Type B pancreatic cell (in vitro differentiated cells): ENCODE results near the gene ACTN1. TPM values are rescaled to one million over a fixed set of nuclear protein-coding genes. Genes with fewer than 3 reads are reported as not detected.

Experiments
- DNase-seq: peaks from one replicate; pipeline ENCODE4 v3.0.0; 2021; ENCODE audit warnings: mixed read lengths; ENCODE audit not compliant: unreplicated experiment; ENCODE audit errors: extremely low spot score
- H3K27ac Mint-ChIP-seq: 2 replicates; pipeline ENCODE4 v1.8.0; 2021; ENCODE audit warnings: mild to moderate bottlenecking, mixed read lengths
- H3K27me3 Mint-ChIP-seq: 2 replicates; pipeline ENCODE4 v1.8.0; 2021; ENCODE audit warnings: mixed read lengths
- H3K36me3 Mint-ChIP-seq: 2 replicates; pipeline ENCODE4 v1.8.0; 2021; ENCODE audit warnings: mixed read lengths
- H3K4me1 Mint-ChIP-seq: one replicate; pipeline ENCODE4 v1.8.0; 2021; ENCODE audit warnings: mixed read lengths; ENCODE audit not compliant: unreplicated experiment
- H3K4me3 Mint-ChIP-seq: 2 replicates; pipeline ENCODE4 v1.8.0; 2021; ENCODE audit warnings: mild to moderate bottlenecking, mixed read lengths
- H3K9me3 Mint-ChIP-seq: 2 replicates; pipeline ENCODE4 v1.8.0; 2021; ENCODE audit warnings: mixed read lengths
- total RNA-seq: library from RNA; stranded (reverse); gene quantifications from 2 replicates; pipeline ENCODE4 v1.2.1, GENCODE V29; 2021; ENCODE audit warnings: low replicate concordance
- TF ChIP-seq, protein P1 (sequence below): fragments of 200-600 bp; sonication (generic); conservative IDR thresholded peaks from 2 replicates; pipeline ENCODE4 v1.5.0; 2021; ENCODE audit warnings: antibody characterized with exemption, mild to moderate bottlenecking

The ACTN1 gene
- total RNA-seq, 1 donor from 2014 or later: 176 TPM

DNA sequence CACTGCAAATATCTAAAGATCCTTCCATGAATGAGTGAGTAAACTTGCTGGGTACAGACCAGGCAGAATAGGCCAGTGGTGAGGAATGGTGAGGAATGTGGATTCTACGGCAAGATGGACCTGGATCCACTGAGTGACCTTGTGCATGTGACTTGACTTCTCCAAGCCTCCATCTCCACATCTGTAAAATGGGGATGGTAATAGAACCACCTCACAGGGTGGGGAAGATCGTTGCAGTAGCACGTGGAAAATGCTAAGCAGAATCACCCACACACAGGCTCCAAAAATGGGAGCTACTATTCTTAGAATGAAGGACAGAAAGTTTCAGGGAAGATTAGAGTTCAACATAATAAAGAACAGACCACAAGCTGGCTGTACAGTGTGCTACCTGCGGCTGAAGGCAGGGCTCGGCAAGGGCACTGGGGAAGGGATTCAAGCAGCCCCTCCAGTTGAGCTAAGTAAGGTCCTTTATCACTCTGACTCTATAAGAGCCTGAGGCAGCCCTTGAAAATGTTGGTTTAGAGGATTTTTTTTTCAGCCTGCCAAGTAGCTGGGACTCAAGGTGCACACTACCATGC lies 47.5 kb downstream of the ACTN1 start:
- H3K27ac Mint-ChIP-seq: peak overlapping the region; percentile 39
- DNase-seq: no peak
- H3K9me3 Mint-ChIP-seq: no peaks in the 10 kb centered on the region
- H3K27me3 Mint-ChIP-seq: no peaks in the 10 kb centered on the region
- TF ChIP-seq, protein P1, sequence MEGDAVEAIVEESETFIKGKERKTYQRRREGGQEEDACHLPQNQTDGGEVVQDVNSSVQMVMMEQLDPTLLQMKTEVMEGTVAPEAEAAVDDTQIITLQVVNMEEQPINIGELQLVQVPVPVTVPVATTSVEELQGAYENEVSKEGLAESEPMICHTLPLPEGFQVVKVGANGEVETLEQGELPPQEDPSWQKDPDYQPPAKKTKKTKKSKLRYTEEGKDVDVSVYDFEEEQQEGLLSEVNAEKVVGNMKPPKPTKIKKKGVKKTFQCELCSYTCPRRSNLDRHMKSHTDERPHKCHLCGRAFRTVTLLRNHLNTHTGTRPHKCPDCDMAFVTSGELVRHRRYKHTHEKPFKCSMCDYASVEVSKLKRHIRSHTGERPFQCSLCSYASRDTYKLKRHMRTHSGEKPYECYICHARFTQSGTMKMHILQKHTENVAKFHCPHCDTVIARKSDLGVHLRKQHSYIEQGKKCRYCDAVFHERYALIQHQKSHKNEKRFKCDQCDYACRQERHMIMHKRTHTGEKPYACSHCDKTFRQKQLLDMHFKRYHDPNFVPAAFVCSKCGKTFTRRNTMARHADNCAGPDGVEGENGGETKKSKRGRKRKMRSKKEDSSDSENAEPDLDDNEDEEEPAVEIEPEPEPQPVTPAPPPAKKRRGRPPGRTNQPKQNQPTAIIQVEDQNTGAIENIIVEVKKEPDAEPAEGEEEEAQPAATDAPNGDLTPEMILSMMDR: no peak
- H3K4me3 Mint-ChIP-seq: no peak overlapping the region
- peaks cover 45% of the 10 kb centered on the region for H3K4me1 Mint-ChIP-seq
- peaks cover 8% of the 10 kb centered on the region for H3K36me3 Mint-ChIP-seq

DNA sequence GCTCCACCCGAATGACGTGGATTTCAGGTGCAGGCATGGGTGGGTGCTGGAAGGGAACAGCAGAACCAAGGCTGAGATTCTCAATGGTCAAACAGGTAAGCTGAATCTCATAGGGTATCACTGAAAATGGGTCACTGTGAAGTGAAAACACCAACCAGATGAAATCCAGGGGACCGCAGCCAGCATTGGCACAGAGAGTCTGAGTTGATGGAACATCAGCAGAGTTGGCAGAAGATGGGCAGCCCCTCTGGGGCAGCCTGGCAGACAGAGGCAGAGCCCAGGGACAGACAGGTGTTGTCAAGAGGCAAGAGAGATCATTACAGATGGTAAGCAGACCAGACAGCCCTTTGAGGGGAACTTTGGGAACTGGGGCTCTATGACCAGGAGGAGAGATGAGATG lies 48.0 kb downstream of the ACTN1 start:
- no peaks in the 10 kb centered on the region for H3K27me3 Mint-ChIP-seq
- H3K36me3 Mint-ChIP-seq: peaks cover 12% of the 10 kb centered on the region
- H3K9me3 Mint-ChIP-seq: peaks cover under 1% of the 10 kb centered on the region
- no peak overlapping the region for H3K4me3 Mint-ChIP-seq
- peak overlapping the region; percentile 33 for H3K27ac Mint-ChIP-seq
- TF ChIP-seq, protein P1: no peak
- DNase-seq: no peak
- H3K4me1 Mint-ChIP-seq: peaks cover 40% of the 10 kb centered on the region

DNA sequence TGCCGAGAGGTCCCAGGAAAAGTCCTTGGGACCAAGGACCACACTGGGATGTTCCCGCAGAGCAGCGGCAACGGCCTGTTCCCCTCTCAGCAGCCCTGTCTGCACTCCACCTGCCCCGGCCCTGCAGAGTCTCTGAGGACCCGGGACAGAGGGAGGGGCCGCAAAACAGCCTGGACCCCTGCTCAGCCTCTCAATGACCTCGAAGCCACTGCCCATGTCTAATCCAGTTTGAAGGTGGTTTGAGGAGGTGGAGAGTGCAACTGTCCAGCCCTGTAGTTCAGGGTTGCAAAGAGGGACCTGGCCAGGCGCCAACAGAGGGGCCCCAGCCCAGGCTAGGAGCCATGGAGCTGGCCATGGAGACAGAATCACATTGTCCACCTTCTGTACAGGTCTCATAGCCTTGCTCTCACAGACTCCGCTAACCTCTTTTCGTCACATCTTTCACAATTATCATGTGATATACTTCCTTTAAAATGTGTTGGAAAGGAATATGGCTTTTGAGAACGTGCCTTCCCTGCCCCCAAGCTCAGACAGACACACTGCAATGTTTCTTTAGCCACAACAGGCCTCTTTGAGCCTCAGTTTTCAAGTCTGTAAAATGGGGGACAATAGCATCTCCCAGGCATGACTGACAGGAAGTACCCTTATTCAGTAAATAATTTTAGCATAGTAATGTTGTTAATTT lies 49.3 kb downstream of the ACTN1 start:
- Mint-ChIP-seq H3K36me3 (peaks cover 20% of the 10 kb centered on the region), H3K4me3 (no peak overlapping the region), H3K9me3 (peaks cover 4% of the 10 kb centered on the region), H3K27ac (no peak overlapping the region), H3K4me1 (peaks cover 36% of the 10 kb centered on the region), H3K27me3 (no peaks in the 10 kb centered on the region)
- no peak for DNase-seq
- TF ChIP-seq, protein P1: no peak

DNA sequence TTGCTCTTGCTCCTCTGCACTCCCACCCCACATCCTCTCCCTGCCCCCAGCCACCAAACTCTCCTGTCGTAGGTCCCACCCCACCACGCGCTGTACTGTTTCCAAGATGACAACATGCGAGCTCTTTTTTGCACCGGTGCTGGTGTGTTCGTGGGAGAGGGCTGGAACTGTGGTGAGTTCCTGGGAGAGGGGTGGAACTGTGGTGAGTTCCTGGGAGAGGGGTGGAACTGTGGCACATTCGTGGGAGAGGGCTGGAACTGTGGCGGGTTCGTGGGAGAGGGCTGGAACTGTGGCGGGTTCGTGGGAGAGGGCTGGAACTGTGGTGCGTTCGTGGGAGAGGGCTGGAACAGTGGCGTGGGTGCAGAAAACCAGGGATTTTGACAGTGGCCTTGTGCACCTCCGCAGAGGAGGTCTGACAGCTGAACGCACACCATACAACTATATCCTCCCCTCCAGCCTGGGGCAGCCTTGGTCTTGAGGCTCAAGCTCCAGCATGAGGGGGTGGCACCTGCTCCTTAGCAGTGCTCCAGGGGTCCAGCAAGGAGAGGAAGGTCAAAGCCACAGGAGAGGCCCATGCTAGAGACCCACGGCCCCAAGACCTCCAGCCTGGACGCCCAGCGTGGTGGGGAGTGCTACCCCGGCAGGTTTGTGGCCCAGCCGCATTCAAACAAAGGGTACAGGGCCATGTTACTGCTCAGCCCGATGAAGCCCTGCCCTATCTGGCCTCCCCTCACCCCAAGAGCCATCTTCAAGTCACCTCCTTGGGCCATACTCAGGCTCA lies 50.1 kb downstream of the ACTN1 start:
- TF ChIP-seq, protein P1: no peak
- Mint-ChIP-seq H3K27me3 (no peaks in the 10 kb centered on the region), H3K27ac (no peak overlapping the region), H3K9me3 (peaks cover 4% of the 10 kb centered on the region), H3K36me3 (peaks cover 26% of the 10 kb centered on the region), H3K4me1 (peaks cover 38% of the 10 kb centered on the region), H3K4me3 (no peak overlapping the region)
- no peak for DNase-seq

DNA sequence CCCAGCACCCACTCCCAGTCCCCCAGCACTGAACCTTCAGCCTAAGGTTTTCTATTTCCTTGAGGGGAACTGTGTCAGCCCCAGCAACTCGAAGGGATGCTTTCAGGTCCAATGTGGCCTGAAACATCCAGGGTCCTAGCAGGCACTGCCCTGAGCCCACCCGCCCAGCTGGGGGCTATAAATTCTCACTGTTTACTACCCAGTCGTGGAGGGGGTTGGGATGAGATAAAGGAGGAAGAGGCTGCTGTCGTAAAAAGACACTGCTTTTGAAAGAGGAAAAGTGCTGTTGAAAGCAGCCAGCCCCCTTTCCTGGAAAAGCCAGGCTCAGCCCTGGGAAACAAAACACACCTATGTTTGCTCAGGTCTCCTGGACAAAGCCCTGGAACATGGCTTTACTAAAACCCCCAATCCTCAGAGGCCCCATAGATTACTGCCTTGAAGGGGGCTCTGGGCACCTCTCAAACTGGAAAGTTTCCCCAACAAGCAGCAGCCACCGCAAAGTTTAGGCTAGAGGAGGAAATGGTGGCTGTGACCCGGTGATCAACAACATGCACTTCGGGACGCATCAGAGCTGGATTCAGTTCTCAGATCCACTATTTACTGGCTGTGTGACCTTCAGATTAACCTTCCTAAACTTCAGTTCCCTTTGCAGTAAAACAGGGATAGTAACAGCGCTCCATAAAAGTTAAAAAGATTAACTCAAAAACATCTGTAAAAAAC lies 51.0 kb downstream of the ACTN1 start:
- TF ChIP-seq, protein P1: no peak
- Mint-ChIP-seq H3K9me3 (peaks cover 4% of the 10 kb centered on the region), H3K27ac (no peak overlapping the region), H3K4me3 (no peak overlapping the region), H3K4me1 (peaks cover 43% of the 10 kb centered on the region), H3K27me3 (no peaks in the 10 kb centered on the region), H3K36me3 (peaks cover 32% of the 10 kb centered on the region)
- no peak for DNase-seq
